PC-9 (cell line): Measurements from ENCODE around the gene SLC35F3. TPM values are rescaled to one million over a fixed set of nuclear protein-coding genes. Genes with fewer than 3 reads are reported as not detected.

Experiments used
- BruUV-seq: library from RNA; stranded (reverse); fragments of 400-500 nt; replicated peaks from 2 replicates; lab custom pipeline; 2021; lab: Mats Ljungman, UMichigan
- CTCF ChIA-PET: fragments of 300-600 bp; sonication (Branson Sonifier 250); formaldehyde crosslinking; loops from one replicate; lab custom pipeline; 2022; ENCODE audit warnings: antibody characterized with exemption; lab: Charles Lee
- POLR2A ChIA-PET: fragments of 300-600 bp; sonication (Branson Sonifier 250); formaldehyde crosslinking; loops from one replicate; lab custom pipeline; 2022; ENCODE audit warnings: antibody characterized with exemption; ENCODE audit not compliant: unreplicated experiment; lab: Charles Lee
- DNase-seq, 2 experiments: peaks; one replicate each; pipeline versions ENCODE4 v3.0.0 to v3.0.0-alpha.2; 2015 to 2022; ENCODE audit warnings: mixed read lengths in 1 of 2
- H2AFZ ChIP-seq: fragments of 200-600 bp; sonication (generic); 2 replicates; pipeline ENCODE4 v1.8.1; 2017; ENCODE audit warnings: antibody characterized with exemption
- H3F3A ChIP-seq: fragments of 200-600 bp; sonication (generic); 2 replicates; pipeline ENCODE4 v1.8.1; 2017; ENCODE audit warnings: antibody characterized with exemption, mild to moderate bottlenecking, low read depth; ENCODE audit not compliant: insufficient read depth
- H3K27ac ChIP-seq: fragments of 200-600 bp; sonication (generic); 2 replicates; pipeline ENCODE4 v1.6.1; 2016; ENCODE audit warnings: mixed run types
- H3K27me3 ChIP-seq: fragments of 200-600 bp; sonication (generic); 2 replicates; pipeline ENCODE4 v1.6.1; 2016; ENCODE audit warnings: low read depth, mixed run types; ENCODE audit not compliant: insufficient read depth
- H3K36me3 ChIP-seq: fragments of 200-600 bp; sonication (generic); 2 replicates; pipeline ENCODE4 v1.6.1; 2016; ENCODE audit warnings: low read depth, mixed run types
- H3K4me1 ChIP-seq: fragments of 200-600 bp; sonication (generic); replicated peaks from 2 replicates; pipeline ENCODE4 v1.6.1; 2016; ENCODE audit warnings: mixed run types; ENCODE audit not compliant: insufficient read depth
- H3K4me2 ChIP-seq: fragments of 200-600 bp; sonication (generic); 2 replicates; pipeline ENCODE4 v1.6.1; 2017; ENCODE audit warnings: mixed run types
- H3K4me3 ChIP-seq: fragments of 200-600 bp; sonication (generic); 2 replicates; pipeline ENCODE4 v1.6.1; 2016; ENCODE audit warnings: mixed run types
- H3K79me2 ChIP-seq: fragments of 200-600 bp; sonication (generic); 2 replicates; pipeline ENCODE4 v1.6.1; 2017; ENCODE audit warnings: low read depth, mixed run types
- H3K9me2 ChIP-seq: fragments of 200-600 bp; sonication (generic); 2 replicates; pipeline ENCODE4 v1.8.1; 2017; ENCODE audit warnings: mild to moderate bottlenecking; ENCODE audit not compliant: insufficient read depth
- H3K9me3 ChIP-seq: fragments of 200-600 bp; sonication (generic); 2 replicates; pipeline ENCODE4 v1.8.1; 2016; ENCODE audit warnings: low read depth; ENCODE audit not compliant: insufficient read depth
- H4K20me1 ChIP-seq: fragments of 200-600 bp; sonication (generic); 2 replicates; pipeline ENCODE4 v1.8.1; 2017; ENCODE audit not compliant: insufficient read depth
- EZH2 ChIP-seq: fragments of 200-600 bp; sonication (generic); IDR thresholded peaks from 2 replicates; pipeline ENCODE4 v1.8.0; 2017; ENCODE audit warnings: antibody characterized with exemption, low read depth
- intact Hi-C: fragments of 100-400 bp; cut with micrococcal nuclease; formaldehyde crosslinking; loops from one replicate; pipeline ENCODE4 v1.10.0; 2022; ENCODE audit not compliant: unreplicated experiment
- total RNA-seq: library from RNA; stranded (reverse); gene quantifications from 2 replicates; pipeline ENCODE4 v1.2.3, GENCODE V29; 2021
- TF ChIP-seq, protein P1 (sequence below): fragments of 200-600 bp; sonication (generic); conservative IDR thresholded peaks from 2 replicates; pipeline ENCODE4 v1.6.1; 2017; ENCODE audit warnings: mixed run types, antibody characterized with exemption, mild to moderate bottlenecking, moderate library complexity

The SLC35F3 gene
- total RNA-seq, 1 experiment from 2014 or later = 6.1 TPM

DNA sequence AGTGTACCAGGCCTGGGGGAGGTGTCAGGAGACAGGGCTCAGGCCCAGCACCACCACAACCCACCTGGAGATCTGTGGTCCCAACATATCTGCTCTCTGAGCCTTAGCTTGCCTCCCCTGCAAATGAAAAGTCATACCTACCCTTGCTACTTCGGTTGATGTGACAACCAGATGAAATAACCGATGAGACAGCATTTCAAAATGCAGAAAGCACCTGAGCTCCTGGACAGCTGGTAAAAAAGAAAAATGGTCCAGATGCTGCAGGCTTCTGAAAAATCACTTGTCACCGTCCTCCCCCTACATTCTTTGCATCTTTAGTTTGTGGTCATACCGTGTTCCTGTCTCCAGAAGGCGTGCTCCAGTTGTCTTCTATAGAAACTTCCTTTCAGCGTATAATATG is 416.8 kb downstream of the SLC35F3 start:
- Histone ChIP-seq H4K20me1 (no peaks in the 10 kb centered on the region), H3K9me3 (no peaks in the 10 kb centered on the region), H3F3A (no peaks in the 10 kb centered on the region), H3K36me3 (no peaks in the 10 kb centered on the region), H3K4me3 (no peak overlapping the region), H3K9me2 (no peaks in the 10 kb centered on the region), H2AFZ (no peak overlapping the region), H3K27me3 (no peaks in the 10 kb centered on the region), H3K4me1 (no peaks in the 10 kb centered on the region), H3K79me2 (no peaks in the 10 kb centered on the region), H3K27ac (no peak overlapping the region), H3K4me2 (no peak overlapping the region)
- no TSS peak for BruUV-seq
- ChIA-PET CTCF (interaction anchor here (0.6 kb wide), 1 partner anchor 120 kb away, joined by 5 read pairs; no protein-coding TSS in a partner anchor), POLR2A (no interaction called here)
- DNase-seq = no peak
- intact Hi-C loops = no loop called here
- TF ChIP-seq EZH2 = no peak
- TF ChIP-seq, protein P1, sequence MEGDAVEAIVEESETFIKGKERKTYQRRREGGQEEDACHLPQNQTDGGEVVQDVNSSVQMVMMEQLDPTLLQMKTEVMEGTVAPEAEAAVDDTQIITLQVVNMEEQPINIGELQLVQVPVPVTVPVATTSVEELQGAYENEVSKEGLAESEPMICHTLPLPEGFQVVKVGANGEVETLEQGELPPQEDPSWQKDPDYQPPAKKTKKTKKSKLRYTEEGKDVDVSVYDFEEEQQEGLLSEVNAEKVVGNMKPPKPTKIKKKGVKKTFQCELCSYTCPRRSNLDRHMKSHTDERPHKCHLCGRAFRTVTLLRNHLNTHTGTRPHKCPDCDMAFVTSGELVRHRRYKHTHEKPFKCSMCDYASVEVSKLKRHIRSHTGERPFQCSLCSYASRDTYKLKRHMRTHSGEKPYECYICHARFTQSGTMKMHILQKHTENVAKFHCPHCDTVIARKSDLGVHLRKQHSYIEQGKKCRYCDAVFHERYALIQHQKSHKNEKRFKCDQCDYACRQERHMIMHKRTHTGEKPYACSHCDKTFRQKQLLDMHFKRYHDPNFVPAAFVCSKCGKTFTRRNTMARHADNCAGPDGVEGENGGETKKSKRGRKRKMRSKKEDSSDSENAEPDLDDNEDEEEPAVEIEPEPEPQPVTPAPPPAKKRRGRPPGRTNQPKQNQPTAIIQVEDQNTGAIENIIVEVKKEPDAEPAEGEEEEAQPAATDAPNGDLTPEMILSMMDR = no peak

DNA sequence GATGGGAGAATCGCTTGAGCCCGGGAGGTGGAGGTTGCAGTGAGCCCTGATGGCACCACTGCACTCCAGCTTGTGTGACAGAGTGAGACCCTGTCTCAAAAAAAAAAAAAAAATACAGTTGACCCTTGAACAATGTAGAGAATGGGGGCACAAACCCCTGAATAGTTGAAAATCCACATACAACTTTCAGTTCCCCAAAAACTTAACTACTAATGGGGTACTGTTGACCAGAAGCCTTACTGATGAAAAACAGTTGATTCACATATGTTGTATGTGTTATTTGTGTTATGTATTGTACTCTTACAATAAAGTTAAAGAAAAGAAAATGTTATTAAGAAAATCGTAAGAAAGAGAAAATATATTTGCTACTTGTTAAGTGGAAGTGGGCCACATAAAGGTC is 417.6 kb downstream of the SLC35F3 start:
- Histone ChIP-seq H3K27me3 (no peaks in the 10 kb centered on the region), H3K4me3 (no peak overlapping the region), H3K79me2 (no peaks in the 10 kb centered on the region), H3K4me2 (no peak overlapping the region), H2AFZ (no peak overlapping the region), H3K4me1 (no peaks in the 10 kb centered on the region), H3K9me2 (no peaks in the 10 kb centered on the region), H4K20me1 (no peaks in the 10 kb centered on the region), H3F3A (no peaks in the 10 kb centered on the region), H3K36me3 (no peaks in the 10 kb centered on the region), H3K9me3 (no peaks in the 10 kb centered on the region), H3K27ac (no peak overlapping the region)
- ChIA-PET CTCF (interaction anchor here (0.6 kb wide), 1 partner anchor 121 kb away, joined by 5 read pairs; no protein-coding TSS in a partner anchor), POLR2A (no interaction called here)
- no peak for DNase-seq
- intact Hi-C loops = no loop called here
- TF ChIP-seq EZH2 = no peak
- TF ChIP-seq, protein P1 = no peak
- BruUV-seq = no TSS peak

DNA sequence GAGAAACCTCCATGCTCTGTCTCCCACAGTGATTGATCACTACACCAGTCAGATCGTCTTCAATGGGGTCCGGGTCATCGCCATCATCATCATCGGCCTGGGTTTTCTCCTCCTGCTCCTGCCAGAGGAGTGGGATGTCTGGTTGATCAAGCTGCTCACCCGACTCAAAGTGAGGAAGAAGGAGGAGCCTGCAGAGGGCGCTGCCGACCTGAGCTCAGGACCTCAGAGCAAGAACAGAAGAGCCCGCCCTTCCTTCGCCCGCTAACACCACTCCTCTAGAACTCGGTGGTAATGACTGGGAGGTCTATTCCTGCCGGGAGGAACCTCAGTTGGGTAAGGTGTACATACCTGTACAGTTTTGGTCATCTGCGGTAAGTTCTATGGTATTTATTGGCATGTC is 418.5 kb downstream of the SLC35F3 start:
- H3K27ac ChIP-seq = no peak overlapping the region
- H3K27me3 ChIP-seq = no peaks in the 10 kb centered on the region
- no peak overlapping the region for H2AFZ ChIP-seq
- ChIA-PET CTCF (interaction anchor here (0.6 kb wide), 1 partner anchor 115 kb away, joined by 3 read pairs; no protein-coding TSS in a partner anchor), POLR2A (no interaction called here)
- TF ChIP-seq EZH2 = no peak
- TF ChIP-seq, protein P1 = peak; percentile 42; the same call in 1 of the 2 replicates
- DNase-seq = no peak
- no peaks in the 10 kb centered on the region for H4K20me1 ChIP-seq
- H3K79me2 ChIP-seq = no peaks in the 10 kb centered on the region
- H3K9me2 ChIP-seq = no peaks in the 10 kb centered on the region
- no peaks in the 10 kb centered on the region for H3K4me1 ChIP-seq
- H3K9me3 ChIP-seq = no peaks in the 10 kb centered on the region
- no peak overlapping the region for H3K4me2 ChIP-seq
- H3F3A ChIP-seq = no peaks in the 10 kb centered on the region
- intact Hi-C loops = no loop called here
- H3K36me3 ChIP-seq = no peaks in the 10 kb centered on the region
- no peak overlapping the region for H3K4me3 ChIP-seq
- BruUV-seq = no TSS peak
